NOMO-1 (cell line): ENCODE data around the gene MORF4L1.
"Not testable (repeated sequence)": the region's sequence is repeated elsewhere in the genome, so short reads cannot be mapped to it uniquely, and the experiment has no call there.

Source experiments
- DNase-seq, 2 experiments: peaks; one replicate each; lab custom pipeline; 2025; ENCODE audit not compliant: unreplicated experiment in 2 of 2; lab: John Stamatoyannopoulos, UW

Gene MORF4L1

DNA sequence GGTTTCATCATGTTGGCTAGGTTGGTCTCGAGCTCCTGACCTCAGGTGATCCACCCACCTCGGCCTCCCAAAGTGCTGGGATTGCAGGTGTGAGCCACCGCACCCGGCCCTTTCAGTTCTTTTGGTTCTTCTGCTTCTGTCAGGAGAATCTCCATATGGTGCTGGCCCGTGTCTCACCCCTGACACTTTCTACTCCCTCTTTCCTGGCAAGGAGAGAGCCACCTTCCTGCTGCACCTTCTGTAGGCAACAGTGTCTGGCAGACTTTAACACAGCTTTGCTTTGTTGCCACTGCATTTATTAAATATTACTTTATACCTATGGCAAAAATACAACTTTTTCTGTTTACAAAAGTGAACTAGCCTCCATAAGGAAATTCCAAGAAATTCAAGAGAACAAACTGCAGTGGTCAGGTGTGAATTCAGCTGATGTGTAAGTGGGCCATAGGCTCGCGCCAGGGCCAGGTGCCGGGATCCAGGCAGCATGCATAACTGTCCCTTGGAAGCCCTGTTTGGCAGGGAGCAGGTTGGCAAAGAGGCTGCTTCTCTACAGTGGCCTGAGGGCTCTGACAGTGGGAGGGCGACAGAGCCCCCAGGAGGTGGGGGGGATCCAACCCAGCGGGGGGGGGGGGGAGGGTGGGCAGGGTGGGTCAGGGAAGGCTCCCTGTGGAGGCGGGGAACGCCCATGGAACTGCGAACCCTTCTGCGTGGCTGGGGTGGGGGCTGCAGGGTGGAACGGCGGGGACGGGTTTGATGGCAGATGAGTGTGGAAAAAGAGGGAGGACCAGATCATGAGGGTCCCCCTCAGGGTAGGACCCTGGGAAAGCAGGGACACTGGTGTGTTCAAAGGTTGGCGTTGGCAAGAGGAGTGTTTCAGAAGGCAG lies 51.0 kb downstream of the MORF4L1 start:
- DNase-seq, result no peak

DNA sequence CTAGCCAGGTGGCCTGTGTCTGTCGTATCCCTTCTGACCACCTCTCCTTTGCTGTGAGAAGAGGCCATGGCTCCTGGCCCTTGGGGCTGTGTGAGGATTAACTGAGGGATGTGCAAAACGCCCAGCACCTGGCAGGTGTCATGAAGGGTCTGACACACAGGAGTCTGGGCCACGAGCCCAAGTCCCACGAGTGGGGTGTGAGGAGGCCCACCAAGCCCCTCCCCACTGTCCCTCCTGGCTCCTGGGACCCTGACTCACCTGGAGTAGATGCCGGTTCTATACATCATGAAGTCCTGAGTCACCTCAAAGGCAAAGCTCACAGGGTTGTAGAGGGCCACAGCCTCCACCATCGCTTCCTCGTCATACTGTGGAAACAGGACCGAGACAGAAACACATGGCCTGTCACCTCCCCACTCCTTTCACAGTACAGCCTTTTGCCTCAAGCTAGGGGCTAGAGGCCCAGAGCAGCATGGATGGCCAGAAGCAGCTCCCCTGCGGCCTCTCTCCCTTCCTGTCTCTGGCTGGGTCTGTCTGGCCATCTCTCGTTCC lies 52.5 kb downstream of the MORF4L1 start:
- DNase-seq, result no peak

DNA sequence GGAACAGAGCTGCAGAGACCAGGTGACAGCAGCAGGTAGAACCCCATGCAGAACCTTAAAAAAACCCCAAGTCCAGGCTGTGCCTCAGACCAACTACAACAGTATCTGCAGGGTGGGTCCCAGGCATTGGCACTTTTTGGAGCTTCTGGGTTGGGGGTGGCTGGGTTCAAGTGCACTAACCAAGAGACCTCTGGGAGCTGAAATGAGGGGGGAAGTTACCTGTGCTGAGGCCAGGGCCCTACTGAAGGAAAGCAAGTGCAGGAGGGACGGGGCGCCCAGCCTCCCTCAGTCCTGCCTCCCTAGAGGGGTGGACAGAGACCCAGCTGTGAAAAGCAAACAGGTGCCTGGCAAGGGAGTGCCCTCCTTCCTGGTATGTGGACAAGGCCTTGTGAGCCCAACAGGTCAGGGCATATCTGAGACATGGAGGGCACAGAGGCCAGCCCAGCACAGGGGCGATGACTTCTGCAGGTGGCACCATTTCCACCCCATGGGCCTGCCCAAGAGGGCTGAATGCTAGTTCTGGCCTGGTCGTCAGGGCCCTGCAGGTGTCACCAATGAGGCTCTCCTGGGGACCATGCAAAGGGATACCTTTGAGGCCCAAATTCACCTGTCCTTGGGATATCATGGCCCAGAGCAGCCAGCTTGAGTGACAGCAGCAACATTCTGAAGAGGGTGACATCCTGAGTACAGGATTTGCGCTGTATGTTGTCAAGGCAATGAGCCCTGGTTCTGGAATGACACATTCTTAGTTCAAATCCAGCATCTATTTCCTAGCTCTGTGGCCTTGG lies 53.5 kb downstream of the MORF4L1 start:
- DNase-seq, result no peak

DNA sequence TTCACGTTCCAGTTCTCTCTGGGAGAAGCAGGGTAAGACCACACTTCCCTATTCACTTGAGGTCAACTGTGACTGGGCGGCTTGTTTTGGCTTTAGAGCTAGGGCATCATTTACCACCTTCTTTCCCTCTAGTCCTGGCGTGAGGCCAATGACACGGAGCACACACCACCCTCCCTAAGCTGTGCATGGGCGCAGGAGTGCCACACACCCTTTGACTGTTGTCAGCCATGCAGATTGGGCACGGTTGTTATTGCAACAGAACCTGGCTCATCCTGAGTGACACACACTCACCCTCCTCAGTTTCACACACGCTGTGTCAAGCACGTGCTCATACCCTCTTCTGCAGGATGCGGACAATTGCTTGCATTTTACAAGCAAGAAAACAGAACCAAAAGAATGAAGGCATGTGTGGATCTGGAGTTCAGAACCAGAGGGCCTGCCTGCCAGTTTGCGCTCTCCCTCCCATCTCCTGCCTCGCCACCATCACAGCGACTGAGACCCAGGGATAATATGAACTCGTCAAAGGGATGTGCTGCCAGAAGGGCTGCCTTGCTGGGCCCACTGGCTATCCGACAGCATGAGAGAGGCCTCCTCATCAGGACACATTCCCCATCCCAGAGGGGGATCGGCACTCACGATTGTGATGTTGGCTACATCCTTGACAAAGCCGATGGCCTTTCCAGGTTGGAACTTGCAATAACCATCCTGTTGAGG lies 54.5 kb downstream of the MORF4L1 start:
- no peak for DNase-seq

DNA sequence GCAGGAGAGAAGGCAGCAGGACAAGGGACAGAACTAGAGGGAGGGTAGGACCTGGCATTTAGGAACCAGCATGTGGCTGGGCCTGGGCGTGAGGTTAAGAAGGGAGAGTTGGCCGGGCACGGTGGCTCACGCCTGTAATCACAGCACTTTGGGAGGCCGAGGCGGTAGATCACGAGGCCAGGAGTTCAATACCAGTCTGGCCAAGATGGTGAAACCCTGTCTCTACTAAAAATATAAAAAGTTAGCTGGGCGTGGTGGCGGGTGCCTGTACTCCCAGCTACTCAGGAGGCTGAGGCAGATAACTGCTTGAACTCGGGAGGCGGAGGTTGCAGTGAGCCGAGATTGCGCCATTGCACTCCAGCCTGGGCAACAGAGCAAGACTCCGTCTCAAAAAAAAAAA lies 55.5 kb downstream of the MORF4L1 start:
- DNase-seq, result not testable (repeated sequence)

DNA sequence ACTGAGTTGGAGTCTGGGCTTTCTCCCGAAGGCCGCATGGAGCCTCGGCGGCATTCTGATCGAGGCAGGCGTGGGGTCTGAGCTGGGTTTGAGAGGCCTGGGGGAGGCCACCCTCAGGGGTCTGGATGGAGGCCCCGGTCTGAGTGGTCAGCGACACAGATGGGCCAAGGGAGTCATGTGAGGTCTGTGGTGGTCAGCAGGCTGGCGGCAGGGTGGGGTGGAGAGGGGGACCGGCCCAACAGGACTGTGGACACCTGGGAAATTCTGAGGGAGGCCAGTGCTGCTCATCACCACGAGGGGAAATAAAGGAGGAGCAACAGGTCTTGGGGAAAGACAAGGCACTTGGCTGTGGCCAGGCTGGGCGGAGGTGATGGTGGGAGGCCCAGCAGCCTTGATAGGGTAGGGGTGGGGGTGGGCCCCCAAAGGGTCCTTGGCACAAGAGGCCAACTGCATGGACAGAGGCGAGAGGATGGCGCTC lies 56.0 kb downstream of the MORF4L1 start:
- DNase-seq, result no peak

DNA sequence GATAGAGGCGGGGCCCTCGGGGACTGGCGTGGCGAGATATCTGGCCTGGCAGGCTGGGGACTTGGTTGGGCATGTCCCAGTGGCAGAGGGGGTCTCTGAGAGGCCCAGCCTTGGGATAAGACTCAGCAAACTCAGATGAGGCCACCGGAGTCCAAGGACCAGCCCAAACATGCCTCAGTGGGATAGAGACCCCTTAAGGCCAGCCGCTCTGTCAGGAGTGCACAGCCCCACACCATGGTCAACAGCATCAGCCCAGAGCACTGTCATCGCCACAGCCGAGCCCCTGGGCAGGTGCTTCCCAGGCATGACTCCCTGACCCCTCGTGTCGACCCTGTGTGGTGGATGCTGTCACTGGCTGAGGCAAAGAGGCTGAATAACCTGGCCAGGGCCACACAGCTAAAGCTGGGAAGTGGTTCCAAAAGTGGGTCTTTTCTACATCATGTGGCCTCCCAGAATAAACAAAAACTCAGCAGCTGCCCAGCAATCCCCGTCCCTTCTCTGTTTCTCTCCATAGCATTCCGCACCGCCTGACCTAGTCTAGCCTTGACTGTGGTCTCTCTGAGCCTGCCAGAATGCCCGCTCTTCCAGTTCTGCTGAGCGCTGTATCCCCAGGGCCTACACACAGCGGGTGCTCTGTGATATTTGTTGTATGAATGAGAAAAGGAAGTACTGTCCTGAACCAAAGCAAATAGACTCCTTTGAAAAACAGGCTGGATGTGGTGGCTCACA lies 57.0 kb downstream of the MORF4L1 start:
- DNase-seq, result no peak

DNA sequence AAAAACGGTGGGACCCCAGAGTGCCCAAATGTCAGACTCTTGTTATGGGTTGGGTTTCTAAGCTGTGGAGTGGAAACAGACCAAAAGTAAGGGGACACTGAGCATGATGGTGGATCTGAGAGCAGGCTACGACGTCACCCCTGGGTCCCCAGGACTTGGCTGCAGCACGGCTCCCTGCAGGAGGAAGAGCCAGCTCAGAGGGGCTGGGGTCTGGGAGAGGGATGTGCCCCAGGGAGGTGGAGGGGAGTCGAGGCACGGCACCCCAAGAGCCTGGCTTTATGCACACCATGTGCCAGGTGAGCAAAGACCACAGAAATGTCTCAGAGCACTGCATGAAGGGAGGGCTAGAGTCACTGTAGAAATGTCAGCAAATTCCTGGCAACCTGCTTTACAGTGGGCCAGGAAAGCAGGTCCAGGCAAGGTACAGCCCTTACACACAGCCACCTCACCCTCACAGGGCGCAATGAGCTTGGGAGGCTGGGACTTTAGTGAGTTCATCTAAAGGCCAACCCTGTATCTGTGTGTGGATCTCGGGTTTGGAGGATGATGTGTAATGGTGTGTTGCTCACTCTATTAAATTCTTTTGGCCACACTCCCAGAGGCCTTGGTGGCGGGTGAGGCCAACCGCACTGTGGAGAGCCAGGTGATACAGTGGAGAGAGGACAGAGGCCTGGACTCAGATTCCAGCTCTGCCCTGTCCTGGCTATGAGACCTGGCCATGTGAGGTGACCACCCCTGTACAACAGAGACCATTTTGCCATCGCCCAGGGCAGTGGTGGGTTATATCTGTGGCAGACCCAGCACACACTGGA lies 58.1 kb downstream of the MORF4L1 start:
- DNase-seq, result no peak

DNA sequence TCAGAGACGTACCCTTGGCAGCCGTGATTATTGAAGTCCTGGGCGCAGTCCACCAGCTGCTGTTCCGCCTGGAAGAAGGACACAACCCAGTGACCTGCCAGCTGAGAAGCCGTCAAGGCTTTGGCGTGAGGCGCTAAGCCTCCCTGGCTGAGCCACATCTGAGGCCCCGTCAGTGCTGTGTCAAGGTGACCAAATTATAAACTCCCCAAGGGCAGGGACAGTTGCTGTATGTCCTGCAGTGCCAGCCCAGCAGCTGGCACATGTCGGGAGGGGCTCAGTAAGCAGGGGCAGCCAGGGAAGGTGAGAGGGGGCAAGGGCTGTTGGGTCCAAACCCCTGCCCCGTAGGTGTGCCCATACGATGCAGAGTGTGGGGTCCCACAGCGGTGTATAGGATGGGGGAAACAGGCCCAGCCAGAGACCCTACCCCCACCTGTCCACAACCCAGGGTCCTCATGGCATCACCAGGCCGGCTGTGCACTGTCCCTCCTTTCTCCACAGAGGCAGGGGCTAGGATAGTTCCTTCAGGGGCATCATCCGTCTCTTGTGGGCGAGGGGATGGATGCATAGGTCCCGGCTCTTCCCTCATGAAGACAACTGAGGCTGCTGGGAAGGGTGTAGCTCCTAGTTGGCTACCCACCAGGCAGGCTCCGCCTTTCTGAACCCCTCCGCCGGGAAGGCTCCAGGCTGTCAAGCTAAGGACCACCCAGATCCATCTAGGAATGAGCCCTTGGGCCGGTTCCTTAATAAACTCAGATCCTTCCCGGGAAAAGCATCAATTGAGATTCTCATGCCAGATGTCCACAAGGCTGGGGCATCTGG lies 59.0 kb downstream of the MORF4L1 start:
- no peak for DNase-seq

DNA sequence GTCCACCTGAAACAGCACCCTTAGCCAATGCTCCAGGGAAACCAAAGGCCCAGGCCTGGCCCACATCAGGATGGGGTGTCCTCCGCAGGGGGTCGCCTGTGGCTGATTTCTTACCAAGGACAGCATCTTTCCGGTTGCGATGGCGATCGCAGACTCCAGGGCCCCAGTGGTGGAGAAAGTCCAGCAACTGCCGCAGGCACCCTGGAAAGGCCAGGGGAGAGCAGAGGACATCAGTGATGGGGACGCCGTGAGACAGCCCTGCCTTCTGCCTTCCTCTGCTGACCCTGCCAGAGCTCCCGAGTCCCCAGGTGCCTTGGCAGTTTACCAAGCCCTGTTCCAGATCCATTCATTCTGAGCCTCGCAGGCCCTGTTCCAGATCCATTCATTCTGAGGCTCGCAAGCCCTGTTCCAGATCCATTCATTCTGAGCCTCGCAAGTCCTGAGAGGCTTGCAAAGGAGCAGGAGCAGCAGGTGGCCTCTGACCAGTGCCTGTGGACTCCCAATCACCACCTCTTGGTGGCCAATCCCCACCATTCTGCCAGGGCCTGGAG lies 59.6 kb downstream of the MORF4L1 start:
- no peak for DNase-seq

DNA sequence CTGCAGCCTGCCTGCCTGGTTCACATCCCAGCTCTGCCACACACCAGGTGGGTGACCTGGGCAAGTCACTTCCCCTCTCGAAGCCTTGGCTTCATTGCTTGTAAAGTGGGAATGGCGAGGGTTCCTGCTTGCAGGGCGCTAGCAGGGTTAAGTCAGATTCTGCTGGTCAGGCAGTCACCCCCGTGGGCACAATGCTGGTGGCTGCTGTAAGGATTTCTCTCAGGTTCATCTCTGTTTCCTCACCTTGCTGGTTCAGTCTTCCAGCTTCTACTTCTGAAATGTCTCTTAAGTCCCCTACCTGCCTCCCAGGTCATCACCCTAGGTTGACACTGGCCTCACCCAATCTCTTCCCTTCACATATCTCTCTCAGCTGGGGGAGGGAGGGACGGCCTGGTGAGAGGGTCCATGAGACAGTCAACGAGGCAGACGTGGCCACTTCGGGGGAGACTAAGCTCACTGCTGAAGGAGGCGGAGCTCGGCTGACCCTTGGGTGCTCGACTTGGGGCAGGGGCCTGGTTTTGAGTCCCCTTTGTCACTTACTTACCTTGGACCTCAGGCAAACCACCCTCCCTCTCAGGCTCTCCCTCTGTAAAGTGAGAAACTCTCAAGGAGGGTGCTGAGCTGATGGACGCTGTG lies 60.6 kb downstream of the MORF4L1 start:
- no peak for DNase-seq

DNA sequence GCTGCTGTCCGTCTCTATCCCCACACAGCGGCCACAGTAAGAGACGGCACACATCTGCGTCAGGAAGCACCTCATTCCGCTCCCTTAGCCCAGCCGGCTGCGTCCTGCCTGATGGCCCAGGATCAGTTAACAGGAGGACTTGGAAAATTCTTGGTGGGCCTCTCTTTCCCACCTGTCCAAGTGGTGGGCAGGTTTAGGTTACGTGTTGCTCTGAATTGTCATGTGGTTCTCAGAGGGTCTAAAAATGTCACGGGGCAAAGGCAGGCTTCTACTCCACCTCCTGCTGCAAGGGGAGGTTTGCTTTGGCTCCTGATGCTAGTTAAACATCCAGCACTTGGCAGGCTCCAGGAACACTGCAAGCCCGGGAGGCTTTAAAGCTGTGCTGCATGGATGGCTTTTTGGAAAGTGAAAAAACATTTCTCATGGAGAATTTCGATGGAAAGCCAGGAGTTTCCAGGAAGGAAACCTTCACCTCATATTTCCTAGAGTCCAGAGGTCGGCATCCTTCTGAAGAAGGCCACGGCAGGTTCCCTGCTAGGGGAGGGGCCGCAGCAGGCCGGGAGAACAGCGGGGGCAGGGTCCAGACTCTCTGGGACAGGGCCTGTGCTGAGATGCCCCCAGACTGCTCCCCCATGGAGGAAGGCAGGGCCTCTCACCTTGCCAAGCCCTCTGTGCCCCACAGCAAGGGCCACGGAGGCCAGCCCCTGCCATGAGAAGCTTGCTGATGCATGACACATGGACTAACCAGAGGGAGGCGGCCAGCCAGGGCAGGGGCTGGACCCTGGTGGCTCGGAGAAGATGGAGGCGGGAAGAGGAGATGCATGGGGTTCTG lies 61.3 kb downstream of the MORF4L1 start:
- DNase-seq, result no peak

DNA sequence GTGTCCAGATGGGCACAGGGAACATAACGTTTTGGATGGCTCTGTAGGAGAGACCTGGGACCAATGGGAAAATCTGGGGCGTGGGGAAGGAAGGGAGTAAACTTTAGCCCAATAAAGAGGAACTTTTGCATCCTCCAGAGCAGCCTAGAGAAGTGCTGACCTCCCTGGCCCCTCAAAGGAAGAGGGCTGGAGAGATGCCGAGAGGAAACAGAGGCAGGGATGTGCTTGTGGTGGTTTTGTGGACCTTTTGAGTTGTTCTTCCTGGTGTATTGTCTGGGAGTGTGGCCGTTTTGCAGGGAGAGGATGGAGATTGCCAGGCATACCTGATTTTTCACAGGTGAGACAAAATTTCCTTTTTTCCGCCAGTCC lies 61.9 kb downstream of the MORF4L1 start:
- DNase-seq, result no peak

DNA sequence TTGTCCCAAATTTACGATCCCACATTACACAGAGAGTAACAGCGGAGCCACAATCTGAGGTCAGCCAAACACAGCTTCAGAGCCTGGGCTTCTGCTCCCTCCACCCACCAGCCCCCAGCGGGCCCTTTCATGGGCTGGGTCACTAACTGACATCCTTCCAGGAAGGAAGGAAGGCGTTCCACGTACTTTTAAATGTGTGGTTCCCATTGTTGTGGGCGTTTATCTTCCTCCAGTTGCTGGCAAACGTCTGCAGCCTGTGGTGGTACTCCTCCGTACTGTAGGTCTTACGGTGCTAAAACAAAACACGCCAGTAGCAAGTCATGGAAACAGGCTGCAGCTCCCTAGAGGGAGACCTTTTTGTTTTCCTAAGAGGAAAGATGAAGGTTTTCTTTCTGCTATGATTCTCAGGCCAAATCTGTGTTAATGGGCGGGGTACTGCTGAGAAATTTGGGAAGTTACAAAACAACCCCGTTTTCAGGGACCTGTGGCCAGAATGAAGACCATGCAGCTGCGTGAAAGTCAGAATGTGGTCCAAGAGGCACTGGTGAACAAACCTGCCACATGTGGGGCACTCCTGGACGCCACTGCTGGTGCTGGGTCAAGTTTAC lies 64.5 kb downstream of the MORF4L1 start:
- no peak for DNase-seq

DNA sequence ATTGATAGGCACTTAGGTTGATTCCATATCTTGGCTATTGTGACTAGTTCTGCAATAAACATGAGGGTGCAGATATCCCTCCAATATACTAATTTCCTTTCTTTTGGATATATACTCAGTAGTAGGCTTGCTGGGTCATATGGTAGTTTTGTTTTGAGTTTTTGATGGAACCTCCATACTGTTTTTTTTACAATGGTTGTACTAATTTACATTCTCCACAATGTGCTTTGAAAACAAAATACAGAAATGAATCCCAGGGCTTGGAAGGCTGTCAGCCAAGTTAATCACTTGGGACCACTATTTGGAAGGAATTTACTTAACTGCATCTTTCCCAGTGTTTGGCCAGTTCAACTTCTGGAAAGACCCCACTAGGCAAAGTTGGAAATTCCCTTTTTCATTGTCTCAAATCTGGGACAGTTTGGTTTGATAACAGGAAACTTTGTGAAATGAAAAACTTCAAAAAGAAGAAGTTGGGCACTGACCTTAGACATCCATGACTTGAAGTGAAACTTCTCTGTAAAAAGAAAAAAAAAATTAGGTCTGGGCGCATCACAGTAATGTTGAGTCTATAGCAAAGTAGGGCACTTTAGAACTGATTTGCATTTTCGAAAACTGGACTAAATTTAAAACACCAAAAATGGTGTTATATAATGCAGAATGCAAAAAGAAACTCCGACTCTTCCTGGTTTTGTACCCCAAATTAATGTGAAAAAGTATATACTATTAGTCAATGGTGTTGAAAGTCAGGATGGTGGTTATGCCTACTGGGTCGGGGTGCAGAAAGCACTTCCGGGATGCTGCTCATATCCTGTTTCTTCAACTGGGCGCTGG lies 66.2 kb downstream of the MORF4L1 start:
- DNase-seq, result peak; percentile 73 to 86

DNA sequence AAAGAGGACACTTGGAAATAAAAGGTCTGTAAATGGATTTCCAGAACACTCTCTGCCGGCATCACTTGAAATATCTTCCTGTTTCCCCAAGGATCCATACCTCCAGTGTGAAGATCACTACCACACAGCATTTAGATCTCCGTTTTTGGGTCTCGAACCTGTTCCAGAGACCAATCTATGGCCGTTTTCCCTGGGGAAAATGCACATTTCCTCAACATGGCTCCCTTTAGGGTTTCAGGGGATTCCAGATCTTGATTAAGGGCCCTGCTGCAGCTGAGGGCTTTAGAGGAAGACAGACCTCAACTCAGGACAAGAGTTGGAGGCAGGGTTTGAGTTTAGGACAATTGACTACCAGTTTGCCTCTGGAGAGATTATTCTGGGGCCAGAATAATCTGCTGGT lies 70.1 kb downstream of the MORF4L1 start:
- no peak for DNase-seq
